ENCODE data around the gene MADD.

MADD gene

GRCh38 chr11:47271961-47272661 lies 2.2 kb downstream of the MADD start:
- TF ChIP-seq CTCF (IDR thresholded peaks at IDR 0.05; ENCODE audit: low read depth, low read length): no peak
- no peak for DNase-seq (ENCODE audit: low read depth in 2 of 2)
- no peak overlapping the region for H3K4me3 ChIP-seq (replicated peaks in 1 of 2; ENCODE audit: low read depth in 2 of 2, low read length in 2 of 2)

- TF ChIP-seq CTCF (IDR thresholded peaks at IDR 0.05; ENCODE audit: low read depth, low read length): no peak
- no peak overlapping the region for H3K4me3 ChIP-seq (replicated peaks in 1 of 2; ENCODE audit: low read depth in 2 of 2, low read length in 2 of 2)
- DNase-seq (ENCODE audit: low read depth in 2 of 2): peak; percentile 33 to 42
Observed at GRCh38 chr11:47272706-47273105, 2.8 kb downstream of the MADD start.

DNA sequence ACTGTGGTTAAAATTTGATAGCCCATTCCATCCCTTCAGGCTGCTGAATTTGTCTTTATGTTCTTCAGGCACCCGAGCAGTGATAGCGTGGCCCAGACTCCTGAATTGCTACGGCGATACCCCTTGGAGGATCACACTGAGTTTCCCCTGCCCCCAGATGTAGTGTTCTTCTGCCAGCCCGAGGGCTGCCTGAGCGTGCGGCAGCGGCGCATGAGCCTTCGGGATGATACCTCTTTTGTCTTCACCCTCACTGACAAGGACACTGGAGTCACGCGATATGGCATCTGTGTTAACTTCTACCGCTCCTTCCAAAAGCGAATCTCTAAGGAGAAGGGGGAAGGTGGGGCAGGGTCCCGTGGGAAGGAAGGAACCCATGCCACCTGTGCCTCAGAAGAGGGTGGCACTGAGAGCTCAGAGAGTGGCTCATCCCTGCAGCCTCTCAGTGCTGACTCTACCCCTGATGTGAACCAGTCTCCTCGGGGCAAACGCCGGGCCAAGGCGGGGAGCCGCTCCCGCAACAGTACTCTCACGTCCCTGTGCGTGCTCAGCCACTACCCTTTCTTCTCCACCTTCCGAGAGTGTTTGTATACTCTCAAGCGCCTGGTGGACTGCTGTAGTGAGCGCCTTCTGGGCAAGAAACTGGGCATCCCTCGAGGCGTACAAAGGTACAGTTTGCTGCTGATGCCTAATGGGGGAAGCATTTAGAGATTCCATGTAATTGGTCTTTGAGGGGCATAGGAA lies 4.7 kb downstream of the MADD start:
- no peak for DNase-seq (ENCODE audit: low read depth in 2 of 2)
- no peak for TF ChIP-seq CTCF (IDR thresholded peaks at IDR 0.05; ENCODE audit: low read depth, low read length)
- H3K4me3 ChIP-seq (replicated peaks in 1 of 2; ENCODE audit: low read depth in 2 of 2, low read length in 2 of 2): no peak overlapping the region

GRCh38 chr11:47276923-47277322 lies 7.0 kb downstream of the MADD start:
- no peak for DNase-seq (ENCODE audit: low read depth in 2 of 2)
- no peak for TF ChIP-seq CTCF (IDR thresholded peaks at IDR 0.05; ENCODE audit: low read depth, low read length)
- H3K4me3 ChIP-seq (replicated peaks in 1 of 2; ENCODE audit: low read depth in 2 of 2, low read length in 2 of 2): no peak overlapping the region

- H3K4me3 ChIP-seq (replicated peaks in 1 of 2; ENCODE audit: low read depth in 2 of 2, low read length in 2 of 2): no peak overlapping the region
- peak; percentile 10 to 52 for DNase-seq (ENCODE audit: low read depth in 2 of 2)
- no peak for TF ChIP-seq CTCF (IDR thresholded peaks at IDR 0.05; ENCODE audit: low read depth, low read length)
Observed at GRCh38 chr11:47278058-47278457, 8.1 kb downstream of the MADD start.

- no peak for TF ChIP-seq CTCF (IDR thresholded peaks at IDR 0.05; ENCODE audit: low read depth, low read length)
- no peak for DNase-seq (ENCODE audit: low read depth in 2 of 2)
- H3K4me3 ChIP-seq (replicated peaks in 1 of 2; ENCODE audit: low read depth in 2 of 2, low read length in 2 of 2): no peak overlapping the region
Observed at GRCh38 chr11:47278769-47279168, 8.8 kb downstream of the MADD start.

Data from cardiac fibroblast (primary cell).